ENCODE measurements around the gene PRDM5.

PRDM5 gene

DNA sequence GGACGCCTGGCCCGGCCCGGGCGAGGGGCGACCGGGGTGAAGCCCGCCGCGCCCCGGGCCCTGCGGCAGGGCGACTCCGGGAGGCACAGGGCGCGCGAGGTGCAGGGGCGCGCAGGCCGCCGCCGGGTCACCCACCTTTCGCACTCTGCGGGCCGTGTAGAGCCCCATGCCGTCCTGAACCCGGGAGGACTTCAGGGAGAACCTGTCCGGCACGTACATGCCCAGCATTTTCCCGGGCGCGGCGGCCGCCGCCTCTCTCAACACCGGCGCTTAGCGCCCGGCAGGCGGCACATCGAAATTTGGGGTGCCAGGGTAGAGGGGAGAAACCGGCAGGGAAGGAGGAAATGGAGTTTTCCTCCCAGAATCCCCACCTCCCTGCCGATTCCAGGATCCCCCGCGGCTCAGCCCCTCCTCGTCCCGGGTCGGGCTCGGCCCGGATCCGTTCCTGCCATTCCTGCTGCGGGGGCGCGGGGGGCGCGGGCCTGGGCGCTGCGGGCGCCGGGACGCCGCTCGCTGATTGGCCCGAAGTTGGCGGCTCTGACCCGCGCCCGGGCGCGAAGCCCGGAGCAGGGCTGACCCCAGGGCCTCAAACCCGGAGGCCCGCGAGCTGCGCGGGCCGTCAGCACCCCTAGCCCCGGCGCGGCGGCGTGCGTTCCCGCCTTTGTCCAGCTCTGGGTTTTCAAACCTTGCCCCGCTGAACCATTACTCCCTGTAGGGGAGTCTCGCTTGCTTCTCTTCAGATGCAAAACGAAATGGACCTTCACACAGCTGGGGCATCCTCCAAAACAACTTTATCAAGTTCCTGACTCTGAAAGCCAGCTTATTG lies at the start of gene PRDM5:
Gene PRDM5, minus strand, starts transcription at position 346 of the 826 bp plus-strand sequence. Its CDS starts 118 bp downstream, at position 228.
- DNase-seq: no peak

DNA sequence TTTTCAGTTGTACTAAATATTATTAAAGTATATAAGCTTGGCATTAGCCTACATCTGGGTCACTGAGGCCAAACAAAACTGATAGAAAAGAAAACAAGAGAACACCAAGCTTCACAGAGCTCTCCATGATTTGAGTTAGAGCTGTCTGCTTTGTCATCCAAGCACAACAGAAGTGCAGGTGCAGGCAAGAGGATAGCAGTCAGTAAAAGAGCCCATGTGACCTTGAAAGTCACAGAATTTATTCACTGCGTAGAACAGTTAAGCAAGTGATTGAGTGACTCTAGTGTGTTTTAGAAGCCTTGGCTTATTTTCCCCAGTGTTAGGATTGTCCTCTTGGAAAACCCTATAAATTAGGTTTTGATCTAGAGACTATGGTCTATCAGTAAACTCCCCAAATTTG lies 49.4 kb upstream of the PRDM5 start:
- DNase-seq: no peak

DNA sequence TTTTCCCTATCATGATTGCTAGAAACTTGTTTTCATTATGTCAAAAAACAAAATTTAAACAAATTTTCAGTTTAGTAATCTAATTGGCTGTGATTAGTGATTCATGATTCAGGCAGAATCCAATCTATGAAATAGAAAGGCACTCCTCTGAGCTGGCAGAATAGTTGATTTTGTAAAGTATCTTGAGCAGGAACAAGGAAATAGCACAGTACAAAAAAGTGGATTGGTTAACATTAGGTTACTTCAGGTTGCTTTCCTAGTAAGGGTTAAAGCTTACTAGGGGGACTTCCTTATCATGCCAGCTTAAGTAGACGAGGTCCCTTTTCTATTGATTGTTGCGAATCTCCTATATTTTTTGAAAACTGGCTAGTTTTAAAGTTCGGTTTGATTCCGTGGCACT lies 43.4 kb upstream of the PRDM5 start:
- DNase-seq: no peak

DNA sequence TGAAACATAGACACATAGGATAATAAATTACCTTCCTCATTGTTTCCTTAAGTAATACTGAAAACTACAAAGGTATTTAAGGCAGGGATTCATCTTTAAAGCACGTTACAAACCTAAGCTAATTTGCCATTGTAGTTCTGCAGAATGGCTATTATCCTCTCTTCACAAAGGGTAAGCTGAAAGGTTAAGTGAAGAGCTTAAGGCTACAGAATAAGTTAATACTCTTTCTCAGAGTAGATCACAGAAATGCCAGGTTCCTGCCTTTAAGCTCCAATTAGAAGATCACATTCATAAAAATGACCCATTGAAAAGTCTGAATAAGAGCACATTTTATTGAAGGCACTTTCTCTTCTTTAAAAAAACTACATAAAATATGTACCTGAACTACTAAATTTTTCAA lies 42.1 kb upstream of the PRDM5 start:
- no peak for DNase-seq

DNA sequence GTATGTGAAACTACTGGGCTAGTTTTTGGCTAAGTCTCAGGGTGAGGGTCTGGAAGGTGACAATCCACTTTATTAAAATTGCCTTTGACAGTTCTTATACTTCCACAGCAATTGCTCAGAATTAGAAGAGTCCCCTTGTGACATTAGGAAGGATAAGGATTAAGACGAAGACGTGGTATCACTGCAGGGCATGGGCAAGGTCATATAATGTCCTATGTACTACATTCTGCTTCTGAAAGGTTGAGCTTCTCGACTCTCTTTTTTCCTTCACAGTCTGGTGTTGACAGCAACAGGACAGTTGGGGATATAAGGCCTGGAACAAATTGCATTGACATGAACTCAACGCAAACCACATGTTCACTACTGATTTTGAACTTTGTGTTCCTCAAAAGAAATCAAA lies 40.9 kb upstream of the PRDM5 start:
- no peak for DNase-seq

DNA sequence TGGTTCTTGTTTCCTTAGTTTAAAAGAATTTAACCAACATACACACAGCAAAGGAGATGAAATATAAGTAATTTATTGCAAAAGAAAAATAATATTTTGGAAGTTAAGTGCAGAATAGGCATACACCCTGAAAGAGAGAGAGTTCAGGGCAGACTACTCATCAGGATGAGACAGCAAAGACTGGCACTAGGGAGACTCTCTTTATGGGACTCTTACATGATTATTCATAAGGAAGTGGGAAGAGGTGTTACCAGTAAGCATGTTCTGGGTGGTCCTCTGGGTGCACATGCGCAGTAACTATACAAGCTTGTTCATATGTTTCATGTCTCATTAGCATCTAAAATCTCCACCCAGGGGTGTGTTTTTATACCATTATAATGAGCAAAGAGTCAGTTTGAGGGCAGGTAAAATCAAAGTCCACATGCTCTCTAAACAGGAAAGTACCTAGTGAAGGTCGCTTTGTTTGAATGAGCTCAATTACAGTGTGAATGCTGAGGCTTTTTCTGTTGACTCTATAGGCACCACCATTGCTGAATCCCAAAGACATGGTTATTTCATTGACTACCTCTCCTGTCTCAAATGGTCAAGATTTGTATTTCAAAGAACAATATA lies 38.2 kb upstream of the PRDM5 start:
- DNase-seq: no peak

DNA sequence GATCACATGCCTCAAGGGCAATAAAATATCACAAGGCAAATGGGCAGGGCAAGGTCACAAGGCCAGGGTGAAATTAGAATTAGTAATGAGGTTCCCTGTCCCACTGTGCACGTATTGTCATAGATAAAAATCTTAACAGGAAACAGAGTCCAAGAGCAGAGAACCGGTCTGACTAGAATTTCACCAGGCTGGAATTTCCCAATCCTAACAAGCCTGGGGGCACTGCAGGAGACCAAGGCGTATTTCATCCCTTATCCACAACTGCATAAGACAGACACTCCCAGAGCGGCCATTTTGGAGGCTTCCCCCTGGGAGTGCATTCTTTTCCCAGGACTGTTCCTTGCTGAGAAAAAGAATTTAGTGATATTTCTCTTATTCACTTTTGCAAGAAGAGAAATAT lies 25.9 kb upstream of the PRDM5 start:
- DNase-seq: no peak

DNA sequence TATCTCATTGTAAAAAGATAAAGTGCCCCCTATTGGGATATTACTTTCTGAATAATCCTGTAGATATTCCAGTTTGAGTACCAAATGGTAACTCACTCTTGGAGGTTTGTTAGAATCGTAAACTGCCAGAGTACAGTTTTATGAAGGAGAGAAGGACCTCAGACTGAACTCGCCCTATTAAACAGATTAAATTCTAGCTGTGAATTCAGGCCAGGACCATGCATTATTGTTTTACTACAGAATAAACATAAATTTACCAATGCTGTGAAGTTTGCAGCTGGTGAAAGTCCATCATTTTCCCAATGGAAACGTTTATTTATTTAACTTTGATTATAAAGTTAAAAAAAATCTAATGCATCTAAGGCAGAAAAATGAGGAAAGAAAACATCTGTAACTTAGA lies 20.2 kb upstream of the PRDM5 start:
- DNase-seq: no peak

DNA sequence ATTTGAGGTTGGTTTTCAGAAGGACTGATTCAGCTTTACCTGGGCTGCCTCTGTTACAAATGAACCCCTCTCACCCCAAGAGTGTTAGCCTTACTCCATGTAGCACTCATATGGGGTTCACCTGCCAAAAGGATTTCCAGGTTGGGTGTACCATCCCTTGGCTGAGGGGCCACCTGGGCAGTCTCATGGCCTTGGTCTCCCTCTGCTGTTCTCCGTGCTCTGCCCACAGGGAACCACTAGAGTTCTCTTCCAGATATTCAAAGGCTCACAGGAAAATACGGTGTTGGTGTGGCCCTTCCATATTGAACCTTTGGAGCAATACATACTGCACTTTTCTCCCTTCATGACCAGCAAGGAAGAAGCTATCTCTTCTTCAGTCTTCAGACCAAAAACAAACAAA lies 18.0 kb upstream of the PRDM5 start:
- DNase-seq: no peak

DNA sequence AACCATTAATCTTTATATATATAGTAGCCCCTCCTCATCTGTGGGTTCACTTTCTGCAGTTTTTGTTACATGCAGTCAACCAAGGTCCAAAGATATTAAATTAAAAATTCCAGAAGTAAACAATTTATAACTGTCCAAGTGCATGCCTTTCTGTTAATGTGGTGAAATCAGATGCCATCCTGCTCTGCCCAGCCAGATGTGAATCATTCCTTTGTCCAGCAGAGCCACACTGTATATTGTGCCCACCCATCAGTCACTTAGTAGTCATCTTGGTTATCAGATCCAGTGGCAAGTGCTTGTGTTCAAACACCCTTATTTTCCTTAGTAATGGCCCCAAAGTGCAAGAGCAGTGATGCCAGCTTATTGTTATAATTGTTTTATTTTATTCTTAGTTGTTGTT lies 17.2 kb upstream of the PRDM5 start:
- DNase-seq: no peak

DNA sequence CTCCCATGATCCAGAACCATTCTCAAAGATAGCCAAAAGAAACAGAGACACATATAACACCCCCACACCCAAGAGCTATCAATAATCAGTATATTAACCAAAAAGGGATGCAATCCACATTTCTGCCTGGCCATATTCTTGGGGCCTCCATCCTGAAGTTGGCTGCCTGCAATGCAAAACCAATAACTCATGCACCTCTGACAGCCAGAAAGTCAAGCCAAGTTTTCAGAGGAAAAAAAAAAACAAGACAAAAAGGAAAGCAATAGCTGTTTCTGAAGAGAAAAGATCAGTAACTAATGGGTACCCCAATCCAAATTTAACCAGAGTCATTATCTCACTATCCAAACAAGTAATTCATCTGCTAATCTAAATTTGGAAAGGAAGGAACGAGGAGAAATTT lies 7.3 kb upstream of the PRDM5 start:
- DNase-seq: no peak

DNA sequence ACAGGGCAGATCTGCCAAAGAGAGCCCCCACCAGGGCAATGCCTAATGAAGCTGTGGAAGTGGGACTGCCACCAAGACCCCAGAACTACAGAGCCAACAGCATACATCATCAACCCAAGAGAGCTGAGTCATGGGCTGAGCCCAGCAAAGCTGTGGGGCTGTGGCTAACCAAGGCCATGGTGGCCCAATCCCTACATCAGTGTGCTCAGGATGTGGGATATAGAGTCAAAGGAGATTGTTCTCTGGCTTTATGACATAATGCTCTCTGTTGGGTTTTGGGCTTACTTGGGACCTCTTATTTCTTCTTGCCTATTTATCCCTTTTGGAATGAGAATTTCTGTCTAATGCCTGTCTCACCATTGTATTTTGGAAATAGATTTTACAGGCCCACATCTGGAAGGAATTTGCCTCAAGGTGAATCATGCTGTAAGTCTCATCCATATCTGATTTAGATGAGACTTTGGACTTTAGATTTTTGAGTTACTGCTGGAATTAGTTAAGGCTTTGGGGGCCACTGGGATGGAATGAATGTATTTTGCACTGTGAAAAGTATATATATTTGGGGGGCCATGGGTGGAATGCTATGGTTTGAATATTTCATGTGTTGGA lies 5.4 kb upstream of the PRDM5 start:
- no peak for DNase-seq

DNA sequence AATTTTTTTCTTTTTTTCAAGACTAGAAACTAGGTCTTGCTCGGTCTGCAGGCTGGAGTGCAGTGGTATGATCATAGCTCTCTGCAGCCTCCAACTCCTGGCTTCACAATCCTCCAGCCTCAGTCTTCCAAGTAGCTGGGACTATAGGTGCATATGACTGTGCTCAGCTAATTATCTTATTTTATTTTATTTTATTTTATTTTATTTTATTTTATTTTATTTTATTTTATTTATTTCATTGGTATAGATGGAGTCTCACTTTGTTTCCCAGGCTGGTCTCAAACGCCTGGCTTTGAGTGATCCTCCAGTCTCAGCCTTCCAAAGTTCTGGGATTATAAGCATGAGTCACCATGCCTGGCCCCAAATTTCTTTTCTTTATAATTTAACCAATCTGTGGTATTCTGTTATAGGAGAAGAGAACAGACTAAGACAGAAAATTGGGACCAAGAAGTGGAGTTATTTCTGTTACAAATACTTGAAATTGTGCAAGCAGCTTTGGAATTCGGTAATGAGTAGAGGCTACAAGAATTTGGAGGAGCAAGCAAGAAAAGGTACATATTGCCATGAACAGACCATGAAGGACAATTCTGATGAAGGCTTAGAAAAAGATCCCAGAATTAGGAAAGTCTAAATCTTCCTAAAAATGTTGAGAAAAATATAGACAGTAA lies 4.0 kb upstream of the PRDM5 start:
- DNase-seq: no peak

DNA sequence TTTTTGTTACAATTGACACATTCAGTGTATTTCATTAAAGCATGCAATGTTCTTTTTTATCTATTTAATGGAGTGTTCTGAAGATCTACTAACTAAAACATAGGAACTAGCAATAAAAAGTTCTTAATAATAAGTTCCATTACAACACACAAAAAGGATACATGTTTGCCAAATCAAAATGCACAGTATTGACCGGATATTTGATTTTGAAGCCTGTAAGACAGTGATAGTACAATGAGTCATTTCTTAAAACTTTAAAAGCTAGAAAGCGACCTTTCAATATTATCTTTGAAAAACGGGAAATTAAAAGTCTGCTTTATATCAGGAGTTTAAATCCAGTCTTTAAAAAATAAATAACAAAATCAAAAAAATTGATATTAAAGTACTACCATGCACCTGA lies 2.4 kb upstream of the PRDM5 start:
- no peak for DNase-seq

DNA sequence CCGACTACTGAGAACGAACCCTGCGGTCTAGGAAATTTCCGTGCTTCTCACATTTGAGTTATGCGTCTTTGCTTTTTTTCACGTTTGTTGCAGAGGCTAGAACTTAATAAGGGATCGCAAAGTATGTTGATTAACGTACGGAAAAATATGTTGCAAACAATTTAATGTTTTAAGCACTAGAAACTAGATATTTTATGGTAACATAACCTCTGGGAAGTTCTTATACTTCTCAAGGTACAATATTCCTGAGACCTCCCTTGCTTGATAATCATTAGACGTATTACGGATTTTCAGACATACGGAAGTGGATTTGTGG lies 639 bp upstream of the PRDM5 start:
- DNase-seq: no peak

DNA sequence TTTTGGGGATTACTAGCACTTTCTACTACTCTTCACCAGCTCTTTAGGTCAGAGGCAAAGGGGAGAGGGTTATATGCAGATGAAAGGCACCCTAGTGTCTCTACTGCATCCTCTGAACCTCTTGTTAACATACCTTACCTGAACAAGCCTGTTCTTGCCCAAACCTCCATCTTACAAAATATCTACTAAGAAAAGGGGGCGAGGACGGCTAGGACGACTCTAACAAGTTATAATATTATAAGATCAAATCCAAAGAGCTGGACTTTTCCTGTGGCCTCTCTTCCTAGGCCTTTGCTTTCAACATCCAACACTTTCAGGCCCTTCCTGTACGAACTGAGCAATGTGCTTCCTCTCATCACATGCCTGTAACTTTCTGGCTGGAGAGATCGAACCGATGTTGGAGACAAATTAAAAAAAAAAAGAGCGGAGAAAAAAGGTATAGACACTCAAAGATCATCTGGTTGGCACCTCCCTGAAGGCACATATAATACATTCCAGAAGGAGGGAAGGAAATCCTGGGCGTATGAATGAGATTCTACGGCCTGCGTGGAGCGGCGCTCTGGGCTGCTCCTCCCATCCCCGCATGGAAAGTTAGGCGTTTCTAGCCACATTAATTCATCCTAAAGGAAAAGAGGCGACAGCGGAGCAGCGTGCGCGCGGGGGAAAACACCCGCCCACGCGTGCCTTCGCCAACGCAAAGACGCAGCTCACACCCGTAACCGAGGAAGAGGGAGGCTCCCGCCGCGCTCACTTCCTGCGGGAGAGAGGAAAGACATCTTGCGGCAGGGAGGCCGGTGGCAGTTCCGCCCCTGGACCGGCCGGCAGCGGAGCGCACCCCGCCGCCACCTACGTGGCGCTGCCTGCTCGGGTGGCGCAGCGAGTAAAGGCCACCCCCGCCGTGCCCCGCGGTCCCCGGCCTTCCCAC lies 808 bp downstream of the PRDM5 start:
- peak; percentile 9 for DNase-seq

DNA sequence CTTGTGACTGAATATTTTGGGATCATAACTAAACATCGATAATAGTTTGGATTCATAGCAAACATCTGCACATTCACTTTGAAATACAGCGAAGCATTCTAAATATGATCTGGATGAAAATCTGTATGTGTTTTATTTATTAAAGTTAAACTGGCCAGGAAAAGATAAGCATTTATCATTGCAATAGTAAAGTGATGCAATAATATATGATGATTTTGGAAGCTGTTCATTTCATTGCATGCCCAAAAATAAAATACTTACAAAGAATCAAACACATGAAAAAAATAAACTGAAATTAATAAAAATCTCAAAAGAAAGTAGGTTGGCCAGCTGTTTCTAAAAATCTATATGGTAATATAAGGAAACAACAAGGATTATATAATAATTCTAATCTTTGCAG lies 1.9 kb downstream of the PRDM5 start:
- no peak for DNase-seq

DNA sequence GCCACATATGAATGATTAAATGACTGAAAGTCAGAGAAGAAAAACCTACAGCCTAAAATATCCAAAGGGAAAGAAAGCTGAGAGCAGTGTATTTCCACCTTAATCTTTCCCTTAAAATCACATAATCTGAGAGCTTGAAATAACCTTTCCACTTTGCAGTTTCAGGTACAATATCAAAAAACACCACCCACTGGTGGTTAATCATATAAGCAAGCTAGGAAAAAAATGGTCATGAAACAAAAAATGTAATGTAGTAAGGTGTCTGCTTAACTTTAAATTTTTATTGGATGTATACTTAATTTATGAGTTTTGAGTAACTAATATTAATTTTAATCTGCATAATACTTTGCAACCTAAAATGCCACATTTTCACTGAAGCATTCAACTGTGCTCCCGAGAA lies 3.2 kb downstream of the PRDM5 start:
- no peak for DNase-seq

DNA sequence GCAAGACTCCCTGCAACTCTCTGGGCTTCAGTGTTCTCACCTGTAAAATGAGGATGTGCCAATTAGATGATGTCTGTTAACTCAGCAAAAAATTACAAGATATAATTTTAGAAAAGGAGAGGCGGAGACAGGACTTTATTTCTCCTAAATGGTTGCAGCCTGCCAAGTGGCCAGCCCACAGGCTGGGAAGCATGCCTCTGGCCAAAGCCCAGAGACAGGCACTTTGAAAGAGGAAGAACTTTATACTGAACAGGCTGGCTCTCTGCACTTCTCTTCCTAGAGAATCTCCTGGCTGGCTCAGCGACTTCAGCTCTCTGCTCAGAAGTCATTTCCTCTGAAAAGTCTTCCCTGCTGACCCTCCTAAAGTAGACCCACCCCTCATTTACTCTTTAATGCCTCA lies 3.7 kb downstream of the PRDM5 start:
- no peak for DNase-seq

DNA sequence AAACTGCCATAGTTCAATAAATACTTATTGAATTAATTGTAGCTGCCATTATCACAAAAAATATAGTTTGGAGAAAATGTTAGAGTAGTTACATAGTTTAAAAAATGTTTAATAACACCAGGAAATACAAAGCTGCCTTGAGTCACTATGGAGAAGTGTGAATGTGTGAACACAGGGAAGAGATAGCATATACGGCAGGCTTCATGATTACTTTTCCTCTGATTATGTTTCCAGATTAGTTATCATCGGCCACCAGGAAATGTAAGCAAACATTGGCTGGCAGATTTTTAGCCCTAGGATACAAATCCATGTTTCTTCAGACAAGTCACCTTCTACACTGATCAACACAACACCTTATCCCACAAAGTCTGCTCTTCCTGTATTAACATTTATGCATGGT lies 4.4 kb downstream of the PRDM5 start:
- no peak for DNase-seq

DNA sequence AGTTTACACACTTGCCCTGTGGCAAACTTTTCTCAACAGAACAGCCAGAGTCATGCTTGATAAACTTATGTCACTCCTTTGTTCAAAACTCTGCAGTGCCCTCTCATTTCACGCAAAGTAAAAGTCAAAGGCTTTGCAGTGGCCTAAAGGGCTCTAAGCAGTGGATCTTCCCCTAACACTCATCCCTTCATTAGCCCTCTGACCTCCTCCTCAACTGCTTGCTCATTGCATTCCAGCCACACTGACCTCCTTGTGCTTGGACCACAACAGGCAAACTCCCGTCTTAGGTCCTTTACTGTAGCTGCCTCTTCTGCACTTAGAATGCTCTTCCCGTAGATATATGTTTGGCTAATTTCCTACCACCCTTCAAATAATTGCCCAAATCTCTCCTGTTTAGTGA lies 5.6 kb downstream of the PRDM5 start:
- no peak for DNase-seq

DNA sequence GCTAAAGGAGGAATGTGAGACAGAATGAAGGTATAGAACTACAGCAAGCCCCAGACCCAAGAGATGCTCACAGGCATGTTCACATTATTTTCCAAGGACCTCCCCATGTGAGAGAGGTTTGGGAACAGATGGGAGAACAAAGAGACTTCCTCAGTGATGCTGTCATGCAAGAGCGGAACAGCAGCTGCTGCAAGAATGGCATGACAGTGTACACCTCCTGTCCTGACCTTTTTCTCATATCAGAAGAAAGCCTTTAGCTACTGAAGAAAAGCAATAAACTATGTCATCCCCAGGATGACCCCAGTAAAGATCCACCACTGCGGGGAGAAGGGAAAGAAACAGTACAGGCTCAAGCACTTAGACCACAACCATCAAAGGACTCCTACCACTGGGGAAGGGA lies 7.2 kb downstream of the PRDM5 start:
- DNase-seq: no peak

DNA sequence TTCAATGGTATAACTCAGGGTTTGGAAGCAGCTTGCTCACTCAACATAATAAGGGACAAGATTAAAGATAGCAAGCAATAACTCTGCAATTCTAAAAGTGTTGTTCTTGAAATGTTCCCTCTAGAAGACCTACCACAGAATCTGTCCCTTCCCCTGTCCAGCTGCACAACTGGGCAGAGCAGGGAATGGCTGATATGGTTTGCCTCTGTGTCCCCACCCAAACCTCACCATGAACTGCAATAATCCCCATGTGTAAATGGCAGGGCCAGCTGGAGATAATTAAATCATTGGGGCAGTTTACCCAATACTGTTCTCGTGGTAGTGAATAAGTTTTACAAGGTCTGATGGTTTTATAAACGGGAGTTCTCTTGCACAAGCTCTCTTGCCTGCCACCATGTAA lies 19.1 kb downstream of the PRDM5 start:
- no peak for DNase-seq

All from NCI-H2029 (cell line).